ENCODE results near the gene MBNL2. TPM values are rescaled to one million over a fixed set of nuclear protein-coding genes. Genes with fewer than 3 reads are reported as not detected.

MBNL2 gene
- total RNA-seq, 2 experiments from 2014 or later = 13.4 to 15.5 TPM

DNA sequence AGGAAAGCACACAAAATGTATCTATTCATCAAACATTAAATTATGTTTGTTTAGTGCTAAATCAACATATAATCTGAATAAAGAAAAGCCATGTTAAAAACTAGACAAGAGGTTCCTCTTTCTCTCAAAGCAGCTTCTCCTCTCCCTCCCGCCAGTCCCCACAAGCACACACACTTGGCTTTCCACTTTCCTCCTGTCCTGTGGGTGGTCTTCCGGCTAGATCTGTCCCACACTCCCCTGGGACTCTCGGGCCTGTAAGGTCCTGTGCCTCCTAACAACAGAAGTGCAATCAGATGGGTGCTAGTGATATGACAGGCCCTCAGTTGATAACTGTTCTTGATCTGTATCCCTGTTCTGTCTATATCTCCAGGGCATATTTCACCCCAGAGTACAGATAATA lies 166.2 kb downstream of the MBNL2 start:
- CTCF ChIA-PET = no interaction called here

DNA sequence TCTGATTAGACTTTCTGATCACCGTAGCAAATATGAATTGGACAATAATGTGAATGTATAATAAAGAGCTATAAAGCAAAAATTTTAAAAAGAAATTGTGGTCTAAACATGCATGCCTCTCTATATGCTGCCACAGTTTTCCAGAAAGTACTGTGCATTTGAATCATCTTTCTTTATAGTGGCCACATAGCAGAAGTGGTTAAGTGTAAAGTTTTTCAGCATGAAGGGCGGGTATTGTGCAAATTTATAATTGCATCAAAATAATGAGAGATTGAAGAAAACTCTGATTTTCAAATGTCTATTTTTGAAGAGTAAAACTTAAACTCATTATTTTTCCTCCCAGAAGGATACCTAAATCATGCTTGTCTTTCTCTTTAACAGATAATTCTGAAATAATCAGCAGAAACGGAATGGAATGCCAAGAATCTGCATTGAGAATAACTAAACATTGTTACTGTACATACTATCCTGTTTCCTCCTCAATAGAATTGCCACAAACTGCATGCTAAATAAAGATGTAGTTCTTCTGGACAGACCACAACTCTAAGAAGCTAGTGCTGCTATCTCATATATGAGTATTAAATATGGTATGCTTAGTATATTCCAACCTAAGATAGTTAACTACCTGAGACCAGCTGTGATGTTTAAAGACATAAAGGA lies 168.9 kb downstream of the MBNL2 start:
- POLR2A ChIA-PET = no interaction called here
- DNase-seq = no peak
- Mint-ChIP-seq H3K9me3 (no peaks in the 10 kb centered on the region), H3K36me3 (ENCODE audit: low read depth) (no peaks in the 10 kb centered on the region), H3K4me1 (peaks cover 12% of the 10 kb centered on the region), H3K27me3 (no peaks in the 10 kb centered on the region), H3K4me3 (no peak overlapping the region), H3K27ac (no peak overlapping the region)
- CTCF ChIA-PET = no interaction called here

More for the DNA sequence above, 166.2 kb downstream of the MBNL2 start:
- POLR2A ChIA-PET = no interaction called here
- no peaks in the 10 kb centered on the region for H3K9me3 Mint-ChIP-seq
- no peak overlapping the region for H3K27ac Mint-ChIP-seq
- peaks cover 12% of the 10 kb centered on the region for H3K4me1 Mint-ChIP-seq
- no peak for DNase-seq
- H3K27me3 Mint-ChIP-seq = no peaks in the 10 kb centered on the region
- no peaks in the 10 kb centered on the region for H3K36me3 Mint-ChIP-seq (ENCODE audit: low read depth)
- H3K4me3 Mint-ChIP-seq = no peak overlapping the region

DNA sequence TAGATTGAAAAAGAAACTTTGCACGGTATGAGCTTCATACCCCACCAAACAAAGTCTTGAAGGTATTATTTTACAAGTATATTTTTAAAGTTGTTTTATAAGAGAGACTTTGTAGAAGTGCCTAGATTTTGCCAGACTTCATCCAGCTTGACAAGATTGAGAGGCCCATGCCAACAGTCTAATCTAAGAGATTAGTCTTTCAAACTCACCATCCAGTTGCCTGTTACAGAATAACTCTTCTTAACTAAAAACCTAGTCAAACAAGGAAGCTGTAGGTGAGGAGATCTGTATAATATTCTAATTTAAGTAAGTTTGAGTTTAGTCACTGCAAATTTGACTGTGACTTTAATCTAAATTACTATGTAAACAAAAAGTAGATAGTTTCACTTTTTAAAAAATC lies 169.9 kb downstream of the MBNL2 start:
- CTCF ChIA-PET = no interaction called here
- Mint-ChIP-seq H3K4me1 (peaks cover 6% of the 10 kb centered on the region), H3K27ac (no peak overlapping the region), H3K36me3 (ENCODE audit: low read depth) (no peaks in the 10 kb centered on the region), H3K27me3 (no peaks in the 10 kb centered on the region), H3K9me3 (no peaks in the 10 kb centered on the region), H3K4me3 (no peak overlapping the region)
- DNase-seq = no peak
- POLR2A ChIA-PET = interaction anchor here (0.6 kb wide), 1 partner anchor 649 kb away, joined by 3 read pairs; no protein-coding TSS in a partner anchor

DNA sequence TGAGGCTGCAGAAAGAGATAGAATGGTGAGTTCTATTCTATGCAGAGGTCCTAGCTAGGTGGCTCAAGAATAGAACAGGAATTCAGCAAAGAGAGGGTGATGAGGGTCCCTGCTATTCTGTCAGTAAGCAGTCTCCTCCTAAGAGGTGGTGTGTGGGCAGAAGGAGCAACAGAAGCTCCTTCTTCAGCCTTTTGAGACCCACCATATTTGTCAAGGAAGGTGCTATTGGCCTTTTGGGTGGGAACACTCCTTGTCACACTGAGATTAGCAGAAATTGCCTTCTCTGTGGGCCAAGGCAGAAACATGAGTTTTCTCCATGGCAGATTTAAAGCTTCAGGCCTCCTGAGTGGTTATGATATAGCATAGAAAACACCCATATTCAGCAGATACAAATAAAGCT lies 172.4 kb downstream of the MBNL2 start:
- H3K4me3 Mint-ChIP-seq = no peak overlapping the region
- ChIA-PET CTCF (no interaction called here), POLR2A (no interaction called here)
- H3K27ac Mint-ChIP-seq = no peak overlapping the region
- no peaks in the 10 kb centered on the region for H3K4me1 Mint-ChIP-seq
- H3K27me3 Mint-ChIP-seq = no peaks in the 10 kb centered on the region
- H3K36me3 Mint-ChIP-seq (ENCODE audit: low read depth) = no peaks in the 10 kb centered on the region
- H3K9me3 Mint-ChIP-seq = no peaks in the 10 kb centered on the region
- DNase-seq = no peak

DNA sequence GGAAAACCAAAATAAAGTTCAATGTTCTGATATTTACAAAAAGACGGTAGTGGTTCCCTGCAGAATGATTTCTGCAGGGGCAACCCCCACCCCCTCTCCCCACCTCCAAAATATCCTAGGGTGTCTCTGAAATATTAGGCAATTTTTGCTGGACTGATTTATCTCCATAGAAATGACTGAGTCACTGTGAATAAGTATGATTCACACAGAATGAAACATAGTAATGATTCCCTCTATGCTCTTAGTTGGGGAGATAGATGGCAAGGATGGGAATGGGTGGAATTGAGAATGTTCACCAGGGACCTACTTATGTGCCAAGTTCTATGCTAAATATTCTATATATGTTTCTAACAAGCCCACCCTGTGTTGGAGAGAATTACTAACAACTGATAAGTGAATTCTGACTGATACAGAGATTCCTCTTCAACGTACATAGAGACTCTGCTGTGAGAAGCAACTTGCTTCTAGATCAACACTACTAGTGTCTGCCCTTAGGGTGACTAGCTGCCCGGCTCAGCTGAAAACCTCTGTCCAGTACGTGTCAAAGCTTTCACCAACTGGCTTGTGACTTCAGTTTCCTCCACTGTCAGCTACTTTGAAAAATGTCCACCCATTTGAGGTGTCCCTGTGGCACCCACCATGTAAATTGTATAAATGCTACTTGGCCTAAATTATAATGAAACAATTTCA lies 173.5 kb downstream of the MBNL2 start:
- ChIA-PET POLR2A (no interaction called here), CTCF (interaction anchor here (0.9 to 1.1 kb wide), 2 partner anchors 10 to 286 kb away, joined by 3 read pairs; no protein-coding TSS in a partner anchor)
- Mint-ChIP-seq H3K9me3 (no peaks in the 10 kb centered on the region), H3K36me3 (ENCODE audit: low read depth) (no peaks in the 10 kb centered on the region), H3K27ac (no peak overlapping the region), H3K4me1 (no peaks in the 10 kb centered on the region), H3K4me3 (no peak overlapping the region), H3K27me3 (no peaks in the 10 kb centered on the region)
- DNase-seq = no peak

DNA sequence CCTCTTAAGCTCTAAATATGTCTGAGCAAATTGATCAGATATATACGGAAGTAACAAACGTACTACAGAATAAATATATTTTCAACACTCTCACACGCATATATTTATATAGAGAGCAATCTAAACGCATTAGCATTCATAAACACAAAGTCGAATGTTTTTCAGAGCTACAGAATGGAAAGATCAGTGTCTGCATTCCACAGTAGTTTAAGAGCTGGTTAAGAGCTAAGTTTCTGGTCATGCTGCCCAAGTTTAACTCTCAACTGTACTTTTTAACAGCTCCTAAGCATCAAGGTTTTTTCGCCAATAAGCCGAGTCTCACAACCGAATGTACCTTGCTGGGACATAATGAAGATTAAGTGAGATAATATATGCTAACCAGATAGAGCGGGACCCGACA lies 175.1 kb downstream of the MBNL2 start:
- POLR2A ChIA-PET = no interaction called here
- no peak overlapping the region for H3K27ac Mint-ChIP-seq
- CTCF ChIA-PET = no interaction called here
- no peaks in the 10 kb centered on the region for H3K4me1 Mint-ChIP-seq
- H3K4me3 Mint-ChIP-seq = no peak overlapping the region
- no peak for DNase-seq
- H3K9me3 Mint-ChIP-seq = peaks cover 5% of the 10 kb centered on the region
- H3K36me3 Mint-ChIP-seq (ENCODE audit: low read depth) = no peaks in the 10 kb centered on the region
- H3K27me3 Mint-ChIP-seq = peaks cover 1% of the 10 kb centered on the region

DNA sequence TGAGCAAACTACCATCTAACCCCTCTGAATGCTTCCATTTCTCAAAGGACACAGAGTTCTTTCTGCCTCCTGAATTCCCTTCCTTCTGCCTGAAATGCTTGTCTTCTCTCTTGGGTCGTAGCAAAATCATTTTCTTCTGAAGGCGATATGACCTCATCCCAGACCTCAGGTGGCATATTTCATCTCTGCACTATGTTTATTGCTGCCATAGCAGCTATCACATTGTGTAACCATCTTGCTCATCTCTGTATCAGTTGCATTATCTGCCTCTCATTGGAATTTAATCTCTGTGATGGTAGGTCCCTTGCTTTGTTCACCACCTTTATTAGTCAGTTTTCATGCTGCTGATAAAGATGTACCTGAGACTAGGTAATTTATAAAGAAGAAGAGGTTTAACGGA lies 179.3 kb downstream of the MBNL2 start:
- H3K4me3 Mint-ChIP-seq = no peak overlapping the region
- H3K27me3 Mint-ChIP-seq = peaks cover 7% of the 10 kb centered on the region
- CTCF ChIA-PET = no interaction called here
- DNase-seq = no peak
- H3K9me3 Mint-ChIP-seq = peaks cover 5% of the 10 kb centered on the region
- no peak overlapping the region for H3K27ac Mint-ChIP-seq
- POLR2A ChIA-PET = no interaction called here
- H3K4me1 Mint-ChIP-seq = no peaks in the 10 kb centered on the region
- H3K36me3 Mint-ChIP-seq (ENCODE audit: low read depth) = no peaks in the 10 kb centered on the region

DNA sequence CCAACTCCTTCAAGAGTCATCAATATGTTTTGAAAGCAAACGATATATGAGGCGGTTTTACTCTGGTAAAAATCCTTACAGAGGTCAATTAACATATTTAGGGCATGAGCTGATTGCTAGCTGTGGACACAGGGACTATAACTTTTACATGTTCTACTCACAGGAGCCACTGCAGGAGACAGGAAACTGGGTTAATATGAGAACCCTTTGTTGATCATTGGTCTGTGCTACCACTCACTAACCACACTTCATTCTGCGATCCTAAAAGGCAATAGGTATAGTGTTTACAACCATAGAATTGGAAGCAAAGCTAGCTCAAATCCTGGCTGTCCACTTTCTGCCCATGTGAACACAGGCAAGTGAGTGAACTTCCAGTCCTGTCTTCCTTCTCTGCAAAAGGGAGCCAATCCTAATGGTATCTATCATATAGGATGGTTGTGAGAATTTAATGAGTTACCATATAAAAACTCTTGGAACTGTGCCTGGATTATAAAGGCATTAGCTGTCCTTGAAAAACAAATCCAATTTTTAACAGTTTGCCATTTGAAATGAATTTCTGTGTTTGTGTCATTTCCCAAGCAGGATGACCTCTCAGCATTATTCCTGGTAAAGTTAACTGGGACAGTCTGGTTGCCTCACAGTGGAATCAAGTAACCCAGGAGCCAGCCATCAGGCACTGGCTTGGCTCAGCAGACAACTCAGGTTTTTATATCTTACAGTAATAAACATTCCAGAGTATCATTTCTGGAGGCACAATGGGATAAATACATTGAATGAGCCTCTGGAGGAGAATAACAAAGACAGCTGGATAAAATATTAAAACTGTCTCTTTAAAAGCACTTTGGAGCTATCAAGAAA lies 182.0 kb downstream of the MBNL2 start:
- no peak for DNase-seq
- no peaks in the 10 kb centered on the region for H3K4me1 Mint-ChIP-seq
- H3K36me3 Mint-ChIP-seq (ENCODE audit: low read depth) = no peaks in the 10 kb centered on the region
- H3K27ac Mint-ChIP-seq = no peak overlapping the region
- ChIA-PET POLR2A (no interaction called here), CTCF (no interaction called here)
- no peak overlapping the region for H3K4me3 Mint-ChIP-seq
- peaks cover 14% of the 10 kb centered on the region for H3K27me3 Mint-ChIP-seq
- H3K9me3 Mint-ChIP-seq = peaks cover 5% of the 10 kb centered on the region

DNA sequence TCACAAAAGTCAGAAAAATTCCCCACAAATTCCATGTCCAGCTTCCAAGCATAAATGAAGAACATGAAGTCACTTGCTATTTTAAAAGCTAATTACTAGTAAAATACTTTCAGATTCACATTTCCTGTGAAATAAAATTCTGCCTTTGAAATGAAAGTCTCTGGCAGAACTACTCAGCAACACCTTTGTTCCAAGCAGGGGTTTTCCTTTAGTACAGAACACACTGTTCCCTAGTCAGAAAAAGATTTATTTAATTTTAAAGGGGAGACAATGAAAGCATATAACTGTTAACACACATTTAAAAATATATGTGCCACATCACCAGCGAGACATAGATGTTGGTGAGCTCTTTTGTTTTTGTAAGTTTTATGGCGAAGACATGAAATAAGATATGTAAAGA lies 185.4 kb downstream of the MBNL2 start:
- Mint-ChIP-seq H3K27me3 (peaks cover 12% of the 10 kb centered on the region), H3K9me3 (no peaks in the 10 kb centered on the region), H3K4me1 (no peaks in the 10 kb centered on the region), H3K4me3 (no peak overlapping the region), H3K27ac (no peak overlapping the region), H3K36me3 (ENCODE audit: low read depth) (no peaks in the 10 kb centered on the region)
- CTCF ChIA-PET = no interaction called here
- POLR2A ChIA-PET = no interaction called here
- no peak for DNase-seq

DNA sequence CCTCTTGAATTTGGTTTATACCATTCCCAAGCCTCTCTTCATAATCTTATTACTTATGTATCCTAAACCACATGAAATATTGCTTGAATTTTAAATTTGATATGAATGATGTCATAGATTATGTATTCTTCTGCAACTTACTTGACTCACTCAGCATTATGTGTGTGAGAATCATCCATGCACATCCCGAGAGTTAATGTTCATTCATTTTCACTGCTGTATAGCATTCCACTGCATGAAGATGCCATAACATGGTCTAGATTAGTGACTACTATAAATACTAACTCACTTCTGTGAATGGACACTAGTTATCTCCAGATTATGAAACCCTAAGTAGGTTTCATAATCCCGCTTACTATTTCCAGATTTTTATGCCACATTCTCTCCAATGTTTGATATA lies 186.8 kb downstream of the MBNL2 start:
- CTCF ChIA-PET = no interaction called here
- no peak for DNase-seq
- H3K4me1 Mint-ChIP-seq = no peaks in the 10 kb centered on the region
- H3K27ac Mint-ChIP-seq = no peak overlapping the region
- no peaks in the 10 kb centered on the region for H3K9me3 Mint-ChIP-seq
- H3K27me3 Mint-ChIP-seq = peaks cover 12% of the 10 kb centered on the region
- no peaks in the 10 kb centered on the region for H3K36me3 Mint-ChIP-seq (ENCODE audit: low read depth)
- POLR2A ChIA-PET = no interaction called here
- H3K4me3 Mint-ChIP-seq = no peak overlapping the region

DNA sequence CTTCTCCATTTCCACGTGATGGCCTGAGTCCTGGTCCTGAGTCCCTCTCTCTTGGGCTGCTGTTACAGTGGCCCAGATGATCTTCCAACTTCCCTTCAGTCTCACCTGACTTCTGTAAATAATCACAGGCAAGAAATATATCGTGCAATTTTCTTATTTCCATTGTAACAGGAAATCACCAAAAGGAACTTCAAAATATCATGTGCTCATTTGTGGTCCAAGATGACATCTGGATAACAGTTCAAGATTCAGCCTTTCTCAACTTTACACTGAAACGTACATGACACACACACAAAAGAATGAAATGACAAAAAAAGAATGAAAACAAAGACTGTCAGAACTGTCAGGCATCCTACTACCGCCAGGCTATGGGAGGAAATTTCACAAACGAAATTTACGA lies 189.9 kb downstream of the MBNL2 start:
- Mint-ChIP-seq H3K27me3 (peaks cover 6% of the 10 kb centered on the region), H3K27ac (no peak overlapping the region), H3K4me1 (no peaks in the 10 kb centered on the region), H3K36me3 (ENCODE audit: low read depth) (no peaks in the 10 kb centered on the region), H3K4me3 (no peak overlapping the region), H3K9me3 (no peaks in the 10 kb centered on the region)
- DNase-seq = no peak
- POLR2A ChIA-PET = no interaction called here
- CTCF ChIA-PET = interaction anchor here (1.1 kb wide), 1 partner anchor 11 kb away, joined by 4 read pairs; no protein-coding TSS in a partner anchor

DNA sequence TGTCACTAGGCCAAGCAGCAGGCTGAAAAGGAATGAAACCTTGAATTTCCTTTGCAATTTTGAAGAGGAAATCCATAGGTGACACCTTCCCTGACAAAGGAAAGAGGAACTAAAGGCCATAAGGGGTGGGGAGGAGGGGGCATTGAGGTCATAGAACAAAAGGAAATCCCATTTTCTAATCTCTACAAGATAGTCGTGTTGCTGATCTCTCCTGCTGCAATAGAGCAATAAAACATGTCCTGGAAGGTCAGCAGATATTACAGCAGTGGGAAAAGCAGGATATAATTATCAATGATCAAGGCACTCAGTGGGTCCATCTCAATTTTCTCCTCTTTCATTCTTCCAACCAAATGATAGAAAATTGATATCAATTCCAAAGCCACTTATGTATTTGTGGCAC lies 191.6 kb downstream of the MBNL2 start:
- H3K9me3 Mint-ChIP-seq = no peaks in the 10 kb centered on the region
- H3K36me3 Mint-ChIP-seq (ENCODE audit: low read depth) = no peaks in the 10 kb centered on the region
- no peaks in the 10 kb centered on the region for H3K4me1 Mint-ChIP-seq
- POLR2A ChIA-PET = no interaction called here
- CTCF ChIA-PET = interaction anchor here (1.4 kb wide), 1 partner anchor 9 kb away, joined by 3 read pairs; no protein-coding TSS in a partner anchor
- H3K27ac Mint-ChIP-seq = no peak overlapping the region
- no peak overlapping the region for H3K4me3 Mint-ChIP-seq
- no peak for DNase-seq
- H3K27me3 Mint-ChIP-seq = peaks cover 8% of the 10 kb centered on the region

DNA sequence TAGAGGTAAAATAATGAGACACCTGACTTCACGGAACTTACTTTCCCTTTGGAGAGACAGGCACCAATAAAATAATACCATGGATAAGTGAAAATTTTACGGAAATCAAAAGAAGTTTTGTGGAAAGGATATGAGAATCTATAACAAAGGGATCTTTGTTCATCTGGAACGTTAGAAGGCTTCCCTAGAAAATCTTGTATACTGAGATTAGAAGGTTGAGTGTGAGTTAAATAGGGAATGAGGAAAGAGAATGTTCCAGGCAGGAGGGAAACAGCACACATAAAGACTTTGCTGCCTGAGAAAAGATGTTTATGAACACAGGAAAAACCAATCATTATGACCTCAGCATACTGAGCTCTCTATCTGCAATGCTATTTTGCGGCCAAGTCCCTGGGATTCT lies 192.3 kb downstream of the MBNL2 start:
- Mint-ChIP-seq H3K27ac (no peak overlapping the region), H3K4me1 (no peaks in the 10 kb centered on the region), H3K36me3 (ENCODE audit: low read depth) (no peaks in the 10 kb centered on the region), H3K9me3 (no peaks in the 10 kb centered on the region), H3K4me3 (no peak overlapping the region), H3K27me3 (peaks cover 3% of the 10 kb centered on the region)
- no peak for DNase-seq
- POLR2A ChIA-PET = no interaction called here
- CTCF ChIA-PET = interaction anchor here (1.4 kb wide), 1 partner anchor 8 kb away, joined by 3 read pairs; no protein-coding TSS in a partner anchor
